ENCODE measurements around the gene FOXN3. TPM values are rescaled to one million over a fixed set of nuclear protein-coding genes. Genes with fewer than 3 reads are reported as not detected.

Gene FOXN3
- total and polyA plus RNA-seq, 3 experiments from 2014 or later = 73.9 to 136 (median 74.8) TPM

- Histone ChIP-seq H3K9me3 (ENCODE audit: low read length) (peaks cover 5% of the 10 kb centered on the region), H3K27ac (ENCODE audit: low read depth, low read length) (no peak overlapping the region), H3K4me1 (ENCODE audit: insufficient read depth, low read length) (no peaks in the 10 kb centered on the region), H3K36me3 (ENCODE audit: insufficient read depth, low read length) (no peaks in the 10 kb centered on the region), H3K27me3 (ENCODE audit: insufficient read depth, low read length, poor library complexity, severe bottlenecking) (no peaks in the 10 kb centered on the region), H3K4me3 (ENCODE audit: low read length) (no peak overlapping the region)
- POLR2A ChIA-PET = no interaction called here
- Mint-ChIP-seq H3K9me3 (peaks cover 14 to 26% (median 22%) of the 10 kb centered on the region in 5 donors), H3K4me3 (no peak overlapping the region), H3K27ac (no peak overlapping the region), H3K36me3 (peaks cover 0 to 17% (median 4%) of the 10 kb centered on the region in 3 donors), H3K27me3 (peaks cover 3 to 4% of the 10 kb centered on the region in 2 donors), H3K4me1 (no peaks in the 10 kb centered on the region)
- DNase-seq = no peak
- CTCF ChIA-PET = no interaction called here
Observed at GRCh38 chr14:89134640-89135039, 282.4 kb downstream of the FOXN3 start.

DNA sequence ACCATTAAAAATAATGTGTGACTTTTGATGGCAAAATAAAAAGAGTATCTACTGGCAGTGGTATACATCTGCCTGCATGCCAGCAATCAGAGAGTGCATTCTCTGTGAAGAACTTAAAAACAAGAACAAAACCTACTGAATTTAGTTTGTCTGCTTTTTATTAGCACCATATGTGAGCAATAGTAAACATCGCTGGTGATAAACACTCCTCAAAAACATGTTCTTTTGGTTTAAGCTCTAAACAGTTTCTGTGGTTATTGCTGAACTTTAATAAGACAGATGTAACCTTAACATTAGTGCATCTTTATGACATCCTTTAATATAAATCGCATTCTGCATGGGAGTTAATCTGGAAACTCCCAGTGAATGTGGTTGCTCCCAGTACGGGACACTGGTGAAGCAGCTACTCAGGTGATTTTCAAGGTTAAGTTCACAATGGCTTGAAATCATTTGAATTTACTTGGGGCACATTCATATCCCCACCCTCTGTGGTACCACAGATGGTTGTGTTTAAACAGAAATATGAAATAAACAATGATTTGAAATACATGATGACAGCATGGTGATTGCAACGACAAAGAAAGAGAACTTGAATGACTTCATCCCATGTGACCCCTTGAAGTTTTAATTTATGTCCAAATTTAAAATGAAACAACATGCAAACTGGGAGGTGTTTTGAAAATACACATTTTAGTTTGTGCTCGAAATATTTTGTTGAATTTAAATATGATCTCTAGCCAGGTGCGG lies 285.9 kb downstream of the FOXN3 start:
- Mint-ChIP-seq H3K27me3 (peaks cover 6 to 8% of the 10 kb centered on the region in 2 donors), H3K9me3 (peaks cover 4 to 12% (median 9%) of the 10 kb centered on the region in 5 donors), H3K4me1 (no peaks in the 10 kb centered on the region), H3K4me3 (no peak overlapping the region), H3K36me3 (peaks cover 0 to 9% (median 5%) of the 10 kb centered on the region in 3 donors), H3K27ac (peak overlapping the region in 1 of 8 donors; percentile 38)
- DNase-seq = no peak
- Histone ChIP-seq H3K27ac (ENCODE audit: low read depth, low read length) (no peak overlapping the region), H3K4me1 (ENCODE audit: insufficient read depth, low read length) (no peaks in the 10 kb centered on the region), H3K27me3 (ENCODE audit: insufficient read depth, low read length, poor library complexity, severe bottlenecking) (no peaks in the 10 kb centered on the region), H3K9me3 (ENCODE audit: low read length) (peaks cover 3% of the 10 kb centered on the region), H3K4me3 (ENCODE audit: low read length) (no peak overlapping the region), H3K36me3 (ENCODE audit: insufficient read depth, low read length) (no peaks in the 10 kb centered on the region)
- POLR2A ChIA-PET = no interaction called here
- CTCF ChIA-PET = no interaction called here

GRCh38 chr14:89129570-89129969 lies 287.5 kb downstream of the FOXN3 start:
- Histone ChIP-seq H3K27ac (ENCODE audit: low read depth, low read length) (no peak overlapping the region), H3K36me3 (ENCODE audit: insufficient read depth, low read length) (no peaks in the 10 kb centered on the region), H3K9me3 (ENCODE audit: low read length) (no peaks in the 10 kb centered on the region), H3K27me3 (ENCODE audit: insufficient read depth, low read length, poor library complexity, severe bottlenecking) (no peaks in the 10 kb centered on the region), H3K4me1 (ENCODE audit: insufficient read depth, low read length) (no peaks in the 10 kb centered on the region), H3K4me3 (ENCODE audit: low read length) (no peak overlapping the region)
- H3K9me3 Mint-ChIP-seq = peaks cover 0 to 2% (median 0%) of the 10 kb centered on the region in 5 donors
- no peak overlapping the region for H3K27ac Mint-ChIP-seq
- H3K36me3 Mint-ChIP-seq = peaks cover 0 to 1% (median 0%) of the 10 kb centered on the region in 3 donors
- ChIA-PET POLR2A (no interaction called here), CTCF (no interaction called here)
- H3K27me3 Mint-ChIP-seq = peaks cover 8 to 12% of the 10 kb centered on the region in 2 donors
- H3K4me1 Mint-ChIP-seq = no peaks in the 10 kb centered on the region
- H3K4me3 Mint-ChIP-seq = no peak overlapping the region
- DNase-seq = no peak

GRCh38 chr14:89128311-89129026 lies 288.6 kb downstream of the FOXN3 start:
- H3K27ac ChIP-seq (ENCODE audit: low read depth, low read length) = no peak overlapping the region
- POLR2A ChIA-PET = no interaction called here
- H3K27me3 ChIP-seq (ENCODE audit: insufficient read depth, low read length, poor library complexity, severe bottlenecking) = no peaks in the 10 kb centered on the region
- CTCF ChIA-PET = no interaction called here
- no peak overlapping the region for H3K4me3 ChIP-seq (ENCODE audit: low read length)
- peaks cover 4 to 12% of the 10 kb centered on the region in 2 donors for H3K27me3 Mint-ChIP-seq
- no peaks in the 10 kb centered on the region for H3K36me3 ChIP-seq (ENCODE audit: insufficient read depth, low read length)
- H3K4me3 Mint-ChIP-seq = no peak overlapping the region
- peaks cover 0 to under 1% (median 0%) of the 10 kb centered on the region in 5 donors for H3K9me3 Mint-ChIP-seq
- no peaks in the 10 kb centered on the region for H3K9me3 ChIP-seq (ENCODE audit: low read length)
- no peak for DNase-seq
- H3K27ac Mint-ChIP-seq = no peak overlapping the region
- no peaks in the 10 kb centered on the region for H3K4me1 ChIP-seq (ENCODE audit: insufficient read depth, low read length)
- peaks cover 0 to 1% (median 0%) of the 10 kb centered on the region in 3 donors for H3K36me3 Mint-ChIP-seq
- no peaks in the 10 kb centered on the region for H3K4me1 Mint-ChIP-seq

DNA sequence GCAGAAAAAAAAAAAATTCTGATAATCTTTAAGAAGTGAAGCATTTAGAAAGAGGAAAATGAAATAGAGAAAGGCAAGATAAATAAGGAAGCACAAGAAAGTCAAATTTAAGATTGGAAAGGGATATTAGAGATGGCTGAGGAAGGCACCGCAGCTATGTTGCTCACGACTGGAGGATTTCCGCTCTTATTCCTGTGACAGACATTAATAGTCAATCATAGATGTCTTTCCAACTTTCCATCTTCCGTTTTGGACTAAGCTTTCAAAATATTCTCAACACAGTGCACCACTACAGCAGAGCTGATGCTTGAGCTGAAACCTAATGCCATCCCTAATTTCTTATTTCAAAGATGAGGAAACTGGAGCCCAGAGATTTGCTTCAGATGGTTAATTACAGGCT lies 290.6 kb downstream of the FOXN3 start:
- H3K4me3 Mint-ChIP-seq = no peak overlapping the region
- no peak overlapping the region for H3K27ac Mint-ChIP-seq
- no peaks in the 10 kb centered on the region for H3K9me3 Mint-ChIP-seq
- H3K27me3 Mint-ChIP-seq = peaks cover 7 to 12% of the 10 kb centered on the region in 2 donors
- CTCF ChIA-PET = no interaction called here
- H3K4me1 ChIP-seq (ENCODE audit: insufficient read depth, low read length) = no peaks in the 10 kb centered on the region
- H3K27ac ChIP-seq (ENCODE audit: low read depth, low read length) = no peak overlapping the region
- peaks cover 0 to 1% (median 0%) of the 10 kb centered on the region in 3 donors for H3K36me3 Mint-ChIP-seq
- H3K36me3 ChIP-seq (ENCODE audit: insufficient read depth, low read length) = no peaks in the 10 kb centered on the region
- H3K4me3 ChIP-seq (ENCODE audit: low read length) = no peak overlapping the region
- DNase-seq = no peak
- H3K9me3 ChIP-seq (ENCODE audit: low read length) = no peaks in the 10 kb centered on the region
- H3K27me3 ChIP-seq (ENCODE audit: insufficient read depth, low read length, poor library complexity, severe bottlenecking) = no peaks in the 10 kb centered on the region
- H3K4me1 Mint-ChIP-seq = no peaks in the 10 kb centered on the region
- POLR2A ChIA-PET = no interaction called here

DNA sequence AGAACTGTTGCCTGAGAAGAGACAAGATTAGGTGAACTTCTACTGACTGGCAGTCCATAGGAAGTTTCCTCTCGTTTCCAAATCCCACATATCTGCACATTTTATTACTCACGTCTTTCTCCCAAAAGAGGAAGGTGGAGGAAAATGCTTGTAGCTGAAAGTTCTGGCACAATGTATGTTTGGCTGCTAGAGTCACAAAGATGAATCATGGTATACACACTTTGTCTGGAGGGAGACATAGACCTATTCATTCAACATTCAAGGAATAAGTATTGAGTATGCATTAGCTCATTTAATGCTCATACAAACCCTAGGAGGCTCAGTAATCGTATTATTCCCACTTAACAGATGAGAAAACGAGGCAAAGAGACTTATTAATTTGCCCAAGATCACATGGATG lies 291.8 kb downstream of the FOXN3 start:
- Mint-ChIP-seq H3K9me3 (no peaks in the 10 kb centered on the region), H3K27ac (no peak overlapping the region), H3K27me3 (peaks cover 7 to 12% of the 10 kb centered on the region in 2 donors), H3K4me3 (no peak overlapping the region), H3K4me1 (no peaks in the 10 kb centered on the region), H3K36me3 (peaks cover 0 to 1% (median 0%) of the 10 kb centered on the region in 3 donors)
- no peaks in the 10 kb centered on the region for H3K36me3 ChIP-seq (ENCODE audit: insufficient read depth, low read length)
- ChIA-PET POLR2A (no interaction called here), CTCF (no interaction called here)
- DNase-seq = no peak
- H3K27me3 ChIP-seq (ENCODE audit: insufficient read depth, low read length, poor library complexity, severe bottlenecking) = no peaks in the 10 kb centered on the region
- H3K4me1 ChIP-seq (ENCODE audit: insufficient read depth, low read length) = no peaks in the 10 kb centered on the region
- no peak overlapping the region for H3K27ac ChIP-seq (ENCODE audit: low read depth, low read length)
- H3K9me3 ChIP-seq (ENCODE audit: low read length) = no peaks in the 10 kb centered on the region
- H3K4me3 ChIP-seq (ENCODE audit: low read length) = no peak overlapping the region

GRCh38 chr14:89123851-89124250 lies 293.2 kb downstream of the FOXN3 start:
- Histone ChIP-seq H3K27me3 (ENCODE audit: insufficient read depth, low read length, poor library complexity, severe bottlenecking) (no peaks in the 10 kb centered on the region), H3K27ac (ENCODE audit: low read depth, low read length) (no peak overlapping the region), H3K9me3 (ENCODE audit: low read length) (no peaks in the 10 kb centered on the region), H3K4me1 (ENCODE audit: insufficient read depth, low read length) (no peaks in the 10 kb centered on the region), H3K4me3 (ENCODE audit: low read length) (no peak overlapping the region), H3K36me3 (ENCODE audit: insufficient read depth, low read length) (no peaks in the 10 kb centered on the region)
- Mint-ChIP-seq H3K4me3 (no peak overlapping the region), H3K36me3 (peaks cover 0 to 1% (median under 1%) of the 10 kb centered on the region in 3 donors), H3K27me3 (peaks cover 14 to 17% of the 10 kb centered on the region in 2 donors), H3K27ac (no peak overlapping the region), H3K9me3 (peaks cover 0 to 8% (median 2%) of the 10 kb centered on the region in 5 donors), H3K4me1 (no peaks in the 10 kb centered on the region)
- CTCF ChIA-PET = no interaction called here
- no peak for DNase-seq
- POLR2A ChIA-PET = no interaction called here

DNA sequence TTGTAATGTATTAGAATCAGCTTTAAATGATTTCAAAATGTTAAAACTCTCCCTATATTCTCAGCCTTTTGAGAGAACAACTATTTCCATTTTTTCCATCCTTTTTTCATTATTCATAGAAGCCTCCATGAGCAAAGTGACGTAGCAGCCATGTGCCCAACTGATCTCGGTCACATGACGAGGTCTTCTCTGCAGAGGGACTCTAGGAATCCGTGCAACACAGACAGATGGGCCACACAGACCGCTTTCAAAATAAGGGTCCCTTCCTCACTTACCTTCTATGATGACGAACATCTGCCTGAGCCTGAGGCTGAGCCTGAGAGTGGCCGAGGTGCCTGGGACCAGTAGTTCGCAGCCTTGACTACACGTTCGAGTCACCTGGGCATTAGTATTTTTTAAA lies 293.8 kb downstream of the FOXN3 start:
- no peaks in the 10 kb centered on the region for H3K27me3 ChIP-seq (ENCODE audit: insufficient read depth, low read length, poor library complexity, severe bottlenecking)
- no peak overlapping the region for H3K4me3 ChIP-seq (ENCODE audit: low read length)
- H3K27ac Mint-ChIP-seq = no peak overlapping the region
- peaks cover 16 to 21% of the 10 kb centered on the region in 2 donors for H3K27me3 Mint-ChIP-seq
- peaks cover 0 to 6% (median 3%) of the 10 kb centered on the region in 3 donors for H3K36me3 Mint-ChIP-seq
- no peak for DNase-seq
- no peaks in the 10 kb centered on the region for H3K9me3 ChIP-seq (ENCODE audit: low read length)
- no peaks in the 10 kb centered on the region for H3K4me1 Mint-ChIP-seq
- H3K9me3 Mint-ChIP-seq = peaks cover 0 to 8% (median 2%) of the 10 kb centered on the region in 5 donors
- H3K36me3 ChIP-seq (ENCODE audit: insufficient read depth, low read length) = no peaks in the 10 kb centered on the region
- POLR2A ChIA-PET = no interaction called here
- no peaks in the 10 kb centered on the region for H3K4me1 ChIP-seq (ENCODE audit: insufficient read depth, low read length)
- no peak overlapping the region for H3K4me3 Mint-ChIP-seq
- CTCF ChIA-PET = no interaction called here
- no peak overlapping the region for H3K27ac ChIP-seq (ENCODE audit: low read depth, low read length)

Measured in CD8-positive, alpha-beta memory T cell (primary cell).